Erythroblast (primary cell): ENCODE data around the gene DLL1.

Source experiments
- GATA1 ChIP-seq: IDR thresholded peaks from 2 replicates; pipeline ENCODE4 v1.6.1; 2011; ENCODE audit warnings: low read depth, mild to moderate bottlenecking, control low read depth, low read length, moderate library complexity
- POLR2A ChIP-seq: IDR thresholded peaks from 2 replicates; pipeline ENCODE4 v1.6.1; 2011; ENCODE audit warnings: mild to moderate bottlenecking, low read length

DNA sequence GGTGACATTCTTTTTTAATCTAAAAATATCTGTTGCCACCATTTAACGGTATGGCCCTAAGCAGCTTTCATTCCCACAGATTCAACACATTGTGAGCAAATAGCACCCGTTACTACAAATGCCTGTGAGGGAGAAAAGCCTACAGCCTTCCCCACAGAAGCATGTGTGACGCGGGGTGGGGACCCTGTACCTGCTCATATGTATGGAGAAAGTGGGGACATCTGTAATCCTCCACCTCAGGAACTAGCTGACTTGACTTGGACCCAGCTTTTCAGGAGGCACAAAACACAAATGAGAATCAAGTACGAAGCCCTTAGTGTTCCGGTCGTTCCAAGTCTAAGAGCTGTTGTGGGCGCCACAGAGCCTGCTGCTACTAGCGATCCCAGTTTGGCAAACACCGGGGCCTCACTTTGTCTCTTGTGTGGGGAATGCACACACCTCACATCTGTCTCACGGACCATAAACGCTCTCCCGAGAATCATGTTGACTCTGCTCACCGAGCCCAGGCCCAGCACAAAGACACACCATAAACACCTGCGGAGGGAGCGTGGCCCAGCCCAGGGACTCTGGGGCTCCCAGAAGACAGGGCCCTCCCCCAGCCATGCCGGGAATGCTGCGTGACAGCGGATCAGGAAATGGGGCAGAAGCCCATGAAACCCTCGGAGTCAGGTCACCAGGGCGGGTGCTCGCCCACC lies 21.6 kb downstream of the DLL1 start:
- TF ChIP-seq POLR2A (no peak), GATA1 (no peak)
